IMR-90 (cell line): ENCODE data around the gene SORCS1. TPM values are rescaled to one million over a fixed set of nuclear protein-coding genes. Genes with fewer than 3 reads are reported as not detected.
A peak's percentile ranks its signal among the peaks of the same experiment; 100 is the strongest.

Experiments
- ATAC-seq: fragments of 200-7000 bp; cut with Tn5 transposase; 2 replicates; pipeline ENCODE4 v1.9.1; 2020; ENCODE audit warnings: low read depth, mild to moderate bottlenecking, moderate library complexity
- BruUV-seq: library from RNA; stranded (reverse); fragments of 400-500 nt; replicated peaks from 2 replicates; lab custom pipeline; 2021; lab: Mats Ljungman, UMichigan
- CTCF ChIA-PET: fragments of 300-600 bp; formaldehyde crosslinking; extraction: SDS; loops from one replicate; lab custom pipeline; 2021; ENCODE audit warnings: antibody characterized with exemption; lab: Yijun Ruan, JAX
- POLR2A ChIA-PET: fragments of 300-600 bp; sonication (Branson Sonifier 250); formaldehyde crosslinking; loops from one replicate; lab custom pipeline; 2022; ENCODE audit warnings: antibody characterized with exemption; ENCODE audit not compliant: unreplicated experiment; lab: Charles Lee
- DNase-seq: peaks from one replicate; pipeline ENCODE4 v3.0.0; 2013
- H2AFZ ChIP-seq: replicated peaks from 2 replicates; pipeline ENCODE3; 2013; ENCODE audit warnings: low read length, mild to moderate bottlenecking; ENCODE audit not compliant: poor library complexity
- H2AK5ac ChIP-seq: 2 replicates; pipeline ENCODE4 v1.6.1; 2013; ENCODE audit warnings: low read depth, low read length, inconsistent platforms
- H2AK9ac ChIP-seq: replicated peaks from 2 replicates; pipeline ENCODE3; 2013; ENCODE audit warnings: mild to moderate bottlenecking, low read depth, low read length, moderate library complexity; ENCODE audit not compliant: poor library complexity
- H2BK120ac ChIP-seq: 2 replicates; pipeline ENCODE4 v1.6.1; 2013; ENCODE audit warnings: low read depth, low read length, inconsistent platforms
- H2BK15ac ChIP-seq: 3 replicates; pipeline ENCODE4 v1.6.1; 2013; ENCODE audit warnings: low read depth, low read length, inconsistent platforms
- H2BK20ac ChIP-seq: 2 replicates; pipeline ENCODE4 v1.6.1; 2013; ENCODE audit warnings: low read depth, mild to moderate bottlenecking, inconsistent platforms, low read length, moderate library complexity
- H2BK5ac ChIP-seq: 2 replicates; pipeline ENCODE4 v1.6.1; 2013; ENCODE audit warnings: mild to moderate bottlenecking, low read depth, low read length, inconsistent platforms; ENCODE audit not compliant: poor library complexity, severe bottlenecking
- H3K14ac ChIP-seq: replicated peaks from 2 replicates; pipeline ENCODE4 v1.6.1; 2013; ENCODE audit warnings: low read depth, low read length, inconsistent platforms
- H3K18ac ChIP-seq: 2 replicates; pipeline ENCODE4 v1.6.1; 2013; ENCODE audit warnings: low read depth, low read length, control low read depth
- H3K23ac ChIP-seq: 2 replicates; pipeline ENCODE4 v1.6.1; 2013; ENCODE audit warnings: low read depth, low read length, inconsistent platforms
- H3K27ac ChIP-seq: 2 replicates; pipeline ENCODE4 v1.5.1; 2013; ENCODE audit warnings: mild to moderate bottlenecking, control low read depth, low read length; ENCODE audit not compliant: insufficient read depth
- H3K27me3 ChIP-seq: 2 replicates; pipeline ENCODE4 v1.6.1; 2013; ENCODE audit warnings: low read length; ENCODE audit not compliant: control insufficient read depth, insufficient read depth
- H3K36me3 ChIP-seq: 2 replicates; pipeline ENCODE4 v1.6.1; 2013; ENCODE audit warnings: low read length, mixed read lengths; ENCODE audit not compliant: control insufficient read depth, insufficient read depth
- H3K4ac ChIP-seq: 2 replicates; pipeline ENCODE4 v1.6.1; 2013; ENCODE audit warnings: low read depth, low read length, inconsistent platforms
- H3K4me1 ChIP-seq: 2 replicates; pipeline ENCODE4 v1.6.1; 2013; ENCODE audit warnings: low read length, mixed read lengths; ENCODE audit not compliant: control insufficient read depth, insufficient read depth
- H3K4me2 ChIP-seq: 2 replicates; pipeline ENCODE4 v1.6.1; 2013; ENCODE audit warnings: low read depth, mild to moderate bottlenecking, control low read depth, low read length, moderate library complexity
- H3K4me3 ChIP-seq: 2 replicates; pipeline ENCODE4 v1.5.1; 2013; ENCODE audit warnings: low read depth, mild to moderate bottlenecking, control low read depth, low read length, moderate library complexity; ENCODE audit not compliant: insufficient read depth
- H3K56ac ChIP-seq: 2 replicates; pipeline ENCODE4 v1.6.1; 2013; ENCODE audit warnings: low read length, inconsistent platforms; ENCODE audit not compliant: insufficient read depth; ENCODE audit errors: extremely low read depth
- H3K79me1 ChIP-seq, 2 experiments: 2 replicates each; pipeline ENCODE4 v1.6.1; 2013; ENCODE audit warnings: low read length in 2 of 2, inconsistent platforms in 1 of 2, low read depth in 1 of 2
- H3K9ac ChIP-seq: 2 replicates; pipeline ENCODE4 v1.6.1; 2013; ENCODE audit warnings: low read depth, low read length, control low read depth
- H3K9me1 ChIP-seq: 2 replicates; pipeline ENCODE4 v1.6.1; 2013; ENCODE audit warnings: low read length, inconsistent platforms; ENCODE audit not compliant: insufficient read depth
- H3K9me3 ChIP-seq: 2 replicates; pipeline ENCODE4 v1.6.1; 2013; ENCODE audit warnings: low read length; ENCODE audit not compliant: control insufficient read depth, insufficient read depth
- H4K20me1 ChIP-seq: 2 replicates; pipeline ENCODE4 v1.6.1; 2013; ENCODE audit warnings: low read length, inconsistent platforms; ENCODE audit not compliant: insufficient read depth
- H4K5ac ChIP-seq: 2 replicates; pipeline ENCODE4 v1.6.1; 2013; ENCODE audit warnings: mild to moderate bottlenecking, low read depth, low read length, control low read depth
- H4K8ac ChIP-seq, 2 experiments: 2 replicates each; pipeline ENCODE4 v1.6.1; 2013; ENCODE audit warnings: low read depth in 2 of 2, low read length in 2 of 2, control low read depth in 1 of 2, inconsistent platforms in 1 of 2
- H4K91ac ChIP-seq: 2 replicates; pipeline ENCODE4 v1.6.1; 2013; ENCODE audit warnings: low read depth, low read length, inconsistent platforms; ENCODE audit not compliant: insufficient read depth
- BHLHE40 ChIP-seq: fragments of 150-350 bp; IDR thresholded peaks from 2 replicates; pipeline ENCODE4 v1.6.1; 2016; ENCODE audit warnings: mild to moderate bottlenecking, low read depth, low read length
- CEBPB ChIP-seq: IDR thresholded peaks from 2 replicates; pipeline ENCODE4 v1.6.1; 2012; ENCODE audit warnings: low read depth, low read length, improper control_type of control experiment
- CHD1 ChIP-seq: IDR thresholded peaks from 2 replicates; pipeline ENCODE4 v1.6.1; 2012; ENCODE audit warnings: low read depth, low read length, improper control_type of control experiment
- FOS ChIP-seq: fragments of 150-350 bp; IDR thresholded peaks from 2 replicates; pipeline ENCODE4 v1.6.1; 2016; ENCODE audit warnings: low read depth, low read length
- MAFK ChIP-seq: IDR thresholded peaks from 2 replicates; pipeline ENCODE4 v1.6.1; 2012; ENCODE audit warnings: low read depth, low read length, improper control_type of control experiment
- MXI1 ChIP-seq: IDR thresholded peaks from 2 replicates; pipeline ENCODE4 v1.6.1; 2012; ENCODE audit warnings: low read depth, mild to moderate bottlenecking, low read length, moderate library complexity, borderline replicate concordance
- NFE2L2 ChIP-seq: fragments of 150-350 bp; IDR thresholded peaks from 2 replicates; pipeline ENCODE4 v1.6.1; 2016; ENCODE audit warnings: low read depth, mild to moderate bottlenecking, low read length
- POLR2A ChIP-seq: IDR thresholded peaks from 2 replicates; pipeline ENCODE4 v1.6.1; 2012; ENCODE audit warnings: mild to moderate bottlenecking, low read depth, low read length
- RCOR1 ChIP-seq: IDR thresholded peaks from 2 replicates; pipeline ENCODE4 v1.6.1; 2012; ENCODE audit warnings: mild to moderate bottlenecking, low read length, improper control_type of control experiment; ENCODE audit not compliant: insufficient replicate concordance
- RFX5 ChIP-seq: IDR thresholded peaks from 2 replicates; pipeline ENCODE4 v1.8.0; 2012; ENCODE audit warnings: low read depth, mild to moderate bottlenecking, low read length, moderate library complexity
- dilution Hi-C: fragments of 300-500 bp; cut with HindIII; formaldehyde crosslinking; loops from one replicate; pipeline ENCODE4 v1.14.3; 2018; ENCODE audit warnings: low sequenced_read_pairs; ENCODE audit not compliant: unreplicated experiment
- in situ Hi-C: fragments of 300-500 bp; cut with MboI; formaldehyde crosslinking; loops from 3 replicates; pipeline ENCODE4 v1.14.3; 2019; ENCODE audit warnings: low sequenced_read_pairs, inconsistent platforms, mixed read lengths
- intact Hi-C: fragments of 100-400 bp; cut with micrococcal nuclease; formaldehyde crosslinking; loops from 2 replicates; pipeline ENCODE4 v1.10.0; 2022
- polyA plus RNA-seq, 3 experiments: library from polyadenylated mRNA; depleted of rRNA; stranded (reverse); fragments of >200 nt; gene quantifications; 2 replicates each; pipeline ENCODE4 v1.2.3, GENCODE V29; 2012; ENCODE audit warnings: low replicate concordance in 1 of 3
- total RNA-seq: library from RNA; depleted of rRNA; stranded (reverse); fragments of >200 nt; gene quantifications from 2 replicates; pipeline ENCODE4 v1.2.3, GENCODE V29; 2012
- TF ChIP-seq, protein P1 (sequence below): fragments of 150-350 bp; IDR thresholded peaks from 2 replicates; pipeline ENCODE4 v1.6.1; 2017; ENCODE audit warnings: mild to moderate bottlenecking, antibody characterized with exemption, low read length, low read depth
- TF ChIP-seq, protein P2 (sequence below): conservative IDR thresholded peaks from 2 replicates; pipeline ENCODE4 v1.5.1; 2012; ENCODE audit warnings: mild to moderate bottlenecking, low read depth, low read length, improper control_type of control experiment

SORCS1 gene
- total and polyA plus RNA-seq, 2 of the 4 experiments (the other 2 are of a cell fraction): under 0.01 TPM; not detected in 1

DNA sequence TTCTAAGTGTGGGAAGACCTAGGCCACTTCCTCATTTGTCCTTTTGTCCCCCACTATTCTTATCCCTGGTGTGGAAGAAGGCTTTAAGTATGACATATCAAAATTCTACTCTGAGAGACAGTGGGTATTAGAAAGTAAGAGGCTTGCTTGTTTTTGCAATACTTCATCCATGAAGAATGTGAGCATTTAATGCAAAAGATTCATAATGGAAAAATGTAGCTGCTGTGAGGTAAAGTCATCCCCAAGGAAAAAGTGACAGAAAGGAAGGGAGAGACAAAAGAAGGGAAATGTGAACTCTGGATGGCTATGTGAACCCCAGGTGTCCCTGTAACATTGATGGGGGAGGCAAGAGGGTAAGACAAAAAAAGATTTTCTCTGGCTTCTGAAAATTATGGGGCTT is 607.5 kb downstream of the SORCS1 start:
- no peak; the same call in 1 of the 2 replicates for ATAC-seq
- TF ChIP-seq, protein P1, sequence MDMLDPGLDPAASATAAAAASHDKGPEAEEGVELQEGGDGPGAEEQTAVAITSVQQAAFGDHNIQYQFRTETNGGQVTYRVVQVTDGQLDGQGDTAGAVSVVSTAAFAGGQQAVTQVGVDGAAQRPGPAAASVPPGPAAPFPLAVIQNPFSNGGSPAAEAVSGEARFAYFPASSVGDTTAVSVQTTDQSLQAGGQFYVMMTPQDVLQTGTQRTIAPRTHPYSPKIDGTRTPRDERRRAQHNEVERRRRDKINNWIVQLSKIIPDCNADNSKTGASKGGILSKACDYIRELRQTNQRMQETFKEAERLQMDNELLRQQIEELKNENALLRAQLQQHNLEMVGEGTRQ: no peak
- TF ChIP-seq RFX5: no peak
- no peak for TF ChIP-seq BHLHE40
- no peak for TF ChIP-seq POLR2A
- no peak for TF ChIP-seq CHD1
- no peak for TF ChIP-seq RCOR1
- no peak for TF ChIP-seq FOS
- no peak for TF ChIP-seq MXI1
- no peak for TF ChIP-seq NFE2L2
- TF ChIP-seq MAFK: no peak
- TF ChIP-seq CEBPB: no peak
- TF ChIP-seq, protein P2, sequence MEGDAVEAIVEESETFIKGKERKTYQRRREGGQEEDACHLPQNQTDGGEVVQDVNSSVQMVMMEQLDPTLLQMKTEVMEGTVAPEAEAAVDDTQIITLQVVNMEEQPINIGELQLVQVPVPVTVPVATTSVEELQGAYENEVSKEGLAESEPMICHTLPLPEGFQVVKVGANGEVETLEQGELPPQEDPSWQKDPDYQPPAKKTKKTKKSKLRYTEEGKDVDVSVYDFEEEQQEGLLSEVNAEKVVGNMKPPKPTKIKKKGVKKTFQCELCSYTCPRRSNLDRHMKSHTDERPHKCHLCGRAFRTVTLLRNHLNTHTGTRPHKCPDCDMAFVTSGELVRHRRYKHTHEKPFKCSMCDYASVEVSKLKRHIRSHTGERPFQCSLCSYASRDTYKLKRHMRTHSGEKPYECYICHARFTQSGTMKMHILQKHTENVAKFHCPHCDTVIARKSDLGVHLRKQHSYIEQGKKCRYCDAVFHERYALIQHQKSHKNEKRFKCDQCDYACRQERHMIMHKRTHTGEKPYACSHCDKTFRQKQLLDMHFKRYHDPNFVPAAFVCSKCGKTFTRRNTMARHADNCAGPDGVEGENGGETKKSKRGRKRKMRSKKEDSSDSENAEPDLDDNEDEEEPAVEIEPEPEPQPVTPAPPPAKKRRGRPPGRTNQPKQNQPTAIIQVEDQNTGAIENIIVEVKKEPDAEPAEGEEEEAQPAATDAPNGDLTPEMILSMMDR: no peak
- intact Hi-C loops: no loop called here
- 0 out of 2 replicates have a peak, but pooled peaks cover 3% of the 10 kb centered on the region for H3K9me1 ChIP-seq
- H4K20me1 ChIP-seq: no peaks in the 10 kb centered on the region
- peak overlapping the region; percentile 92 for H3K4ac ChIP-seq
- H4K91ac ChIP-seq: peak overlapping the region; percentile 33; the same call in 1 of the 2 replicates
- no peaks in the 10 kb centered on the region for H3K9me3 ChIP-seq
- peak overlapping the region; percentile 98 for H2BK5ac ChIP-seq
- H3K27me3 ChIP-seq: no peaks in the 10 kb centered on the region
- H3K18ac ChIP-seq: peak overlapping the region; percentile 86; the same call in 1 of the 2 replicates
- no peak overlapping the region for H2AK9ac ChIP-seq
- H3K4me2 ChIP-seq: no peak overlapping the region; the same call in 1 of the 2 replicates
- DNase-seq: peak; percentile 64
- CTCF ChIA-PET: no interaction called here
- no peak overlapping the region for H3K56ac ChIP-seq
- H3K9ac ChIP-seq: no peak overlapping the region
- H3K27ac ChIP-seq: no peak overlapping the region; the same call in 1 of the 2 replicates
- dilution Hi-C loops: no loop called here
- H2BK120ac ChIP-seq: peak overlapping the region; percentile 40; the same call in 1 of the 2 replicates
- POLR2A ChIA-PET: no interaction called here
- in situ Hi-C loops: no loop called here
- peak overlapping the region; percentile 25; the same call in 1 of the 2 replicates for H2BK20ac ChIP-seq
- no peak overlapping the region for H3K14ac ChIP-seq
- H3K36me3 ChIP-seq: no peaks in the 10 kb centered on the region
- H3K79me1 ChIP-seq: no peaks in the 10 kb centered on the region
- H4K5ac ChIP-seq: peak overlapping the region; percentile 40; the same call in 1 of the 2 replicates
- H4K8ac ChIP-seq: peak overlapping the region in 1 of 2 experiments; percentile 50; a peak in 1 of 4 replicates
- BruUV-seq: no TSS peak
- H3K23ac ChIP-seq: no peak overlapping the region
- H2AK5ac ChIP-seq: no peak overlapping the region
- H2BK15ac ChIP-seq: no peak overlapping the region
- H2AFZ ChIP-seq: no peak overlapping the region
- no peak overlapping the region for H3K4me3 ChIP-seq
- H3K4me1 ChIP-seq: peaks cover 4% of the 10 kb centered on the region
